Choroid plexus epithelial cell (primary cell): Measurements from ENCODE around the gene PLAC9.

Experiments
- DNase-seq: peaks from one replicate; pipeline ENCODE4 v3.0.0-alpha.2; 2010; ENCODE audit warnings: low read depth
- H3K4me3 ChIP-seq: 2 replicates; pipeline ENCODE4 v1.5.1; 2011; ENCODE audit warnings: low read depth, mild to moderate bottlenecking, control low read depth, low read length, moderate library complexity
- TF ChIP-seq, protein P1 (sequence below): conservative IDR thresholded peaks from 2 replicates; pipeline ENCODE4 v1.5.1; 2011; ENCODE audit warnings: low read depth, mild to moderate bottlenecking, control low read depth, inconsistent platforms, low read length, moderate library complexity

The PLAC9 gene

GRCh38 chr10:80104066-80104926 is 28.2 kb upstream of the PLAC9 start:
- DNase-seq = peak; percentile 86
- no peak overlapping the region for H3K4me3 ChIP-seq
- TF ChIP-seq, protein P1, sequence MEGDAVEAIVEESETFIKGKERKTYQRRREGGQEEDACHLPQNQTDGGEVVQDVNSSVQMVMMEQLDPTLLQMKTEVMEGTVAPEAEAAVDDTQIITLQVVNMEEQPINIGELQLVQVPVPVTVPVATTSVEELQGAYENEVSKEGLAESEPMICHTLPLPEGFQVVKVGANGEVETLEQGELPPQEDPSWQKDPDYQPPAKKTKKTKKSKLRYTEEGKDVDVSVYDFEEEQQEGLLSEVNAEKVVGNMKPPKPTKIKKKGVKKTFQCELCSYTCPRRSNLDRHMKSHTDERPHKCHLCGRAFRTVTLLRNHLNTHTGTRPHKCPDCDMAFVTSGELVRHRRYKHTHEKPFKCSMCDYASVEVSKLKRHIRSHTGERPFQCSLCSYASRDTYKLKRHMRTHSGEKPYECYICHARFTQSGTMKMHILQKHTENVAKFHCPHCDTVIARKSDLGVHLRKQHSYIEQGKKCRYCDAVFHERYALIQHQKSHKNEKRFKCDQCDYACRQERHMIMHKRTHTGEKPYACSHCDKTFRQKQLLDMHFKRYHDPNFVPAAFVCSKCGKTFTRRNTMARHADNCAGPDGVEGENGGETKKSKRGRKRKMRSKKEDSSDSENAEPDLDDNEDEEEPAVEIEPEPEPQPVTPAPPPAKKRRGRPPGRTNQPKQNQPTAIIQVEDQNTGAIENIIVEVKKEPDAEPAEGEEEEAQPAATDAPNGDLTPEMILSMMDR = no peak

DNA sequence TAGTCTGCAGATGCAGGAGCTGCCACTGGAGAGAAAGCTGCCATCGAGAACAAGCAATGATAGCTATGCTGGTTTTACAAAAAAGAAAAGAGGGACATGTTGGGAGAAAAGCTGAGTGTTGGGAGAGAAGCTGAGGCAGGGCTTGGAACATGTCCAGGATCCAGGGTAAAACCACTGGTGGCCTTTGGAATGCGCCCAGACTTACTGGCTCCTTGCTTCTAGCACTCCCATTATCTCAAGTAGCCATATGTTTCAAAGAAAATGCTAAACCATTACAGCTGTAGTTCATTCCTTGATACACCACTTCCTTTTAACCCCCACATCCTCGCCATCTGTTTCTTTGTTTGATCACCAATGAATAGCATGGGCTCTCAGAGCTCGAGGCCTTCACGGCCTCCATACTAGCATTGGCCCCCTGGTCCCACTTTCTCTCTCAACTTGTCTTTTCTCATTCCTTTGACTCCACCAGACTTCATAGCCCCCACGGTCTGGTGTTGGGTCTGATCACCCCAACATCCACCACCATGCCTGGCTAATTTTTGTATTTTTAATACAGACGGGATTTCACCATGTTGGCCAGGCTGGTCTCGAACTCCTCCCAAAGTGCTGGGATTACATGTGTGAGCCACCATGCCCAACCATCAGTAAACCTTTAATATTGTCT is 23.8 kb upstream of the PLAC9 start:
- no peak for DNase-seq
- TF ChIP-seq, protein P1 = no peak
- no peak overlapping the region for H3K4me3 ChIP-seq

DNA sequence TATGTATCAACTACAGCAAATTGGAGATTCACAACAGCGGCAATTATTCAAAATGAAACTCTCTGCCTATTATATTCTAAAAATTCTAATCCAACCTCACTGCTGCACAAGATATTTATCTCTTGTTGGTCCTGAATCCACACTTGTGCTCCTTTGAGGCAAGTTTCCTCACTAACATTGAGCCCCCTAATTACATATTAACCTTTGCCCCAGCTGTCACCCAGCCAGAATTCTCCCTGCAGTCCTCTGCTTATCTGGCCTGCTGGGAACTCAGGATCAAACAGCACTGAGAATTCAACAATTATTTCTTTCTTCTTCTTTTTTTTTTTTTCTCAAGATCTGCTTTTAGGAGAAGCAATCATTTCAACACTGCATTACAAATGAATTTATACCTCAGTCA is 21.5 kb upstream of the PLAC9 start:
- TF ChIP-seq, protein P1 = no peak
- DNase-seq = no peak
- no peak overlapping the region for H3K4me3 ChIP-seq

GRCh38 chr10:80118669-80119068 is 13.9 kb upstream of the PLAC9 start:
- TF ChIP-seq, protein P1 = no peak
- no peak overlapping the region for H3K4me3 ChIP-seq
- no peak for DNase-seq

DNA sequence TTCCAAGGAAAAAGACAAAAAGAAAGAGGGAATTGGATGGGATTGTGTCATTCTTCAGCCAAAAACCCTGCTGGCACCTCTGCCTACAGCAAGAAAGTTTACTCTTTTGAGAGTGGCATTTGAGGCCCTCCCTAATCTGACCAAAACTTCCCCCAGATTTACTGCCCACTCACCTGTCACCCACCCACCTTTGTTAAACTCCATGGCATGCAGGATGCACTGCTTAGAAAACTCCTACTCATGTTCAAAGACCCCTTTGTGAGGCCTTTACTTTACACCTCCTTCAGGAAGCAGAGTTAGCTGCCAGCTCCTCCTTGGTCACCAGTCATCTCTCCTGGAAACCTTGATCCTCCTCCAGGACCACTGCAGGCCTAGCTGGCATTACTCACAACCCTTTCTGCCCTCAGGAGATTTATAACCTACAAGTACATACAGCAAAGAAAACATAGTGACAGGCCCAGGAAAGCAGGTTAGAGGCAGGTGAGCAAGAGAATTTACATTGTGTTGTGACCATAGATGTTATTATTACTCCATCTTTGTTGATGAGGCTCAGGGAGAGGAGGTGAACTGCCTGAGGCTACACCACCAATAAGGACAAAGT is 10.3 kb upstream of the PLAC9 start:
- no peak overlapping the region for H3K4me3 ChIP-seq
- no peak for DNase-seq
- TF ChIP-seq, protein P1 = no peak

DNA sequence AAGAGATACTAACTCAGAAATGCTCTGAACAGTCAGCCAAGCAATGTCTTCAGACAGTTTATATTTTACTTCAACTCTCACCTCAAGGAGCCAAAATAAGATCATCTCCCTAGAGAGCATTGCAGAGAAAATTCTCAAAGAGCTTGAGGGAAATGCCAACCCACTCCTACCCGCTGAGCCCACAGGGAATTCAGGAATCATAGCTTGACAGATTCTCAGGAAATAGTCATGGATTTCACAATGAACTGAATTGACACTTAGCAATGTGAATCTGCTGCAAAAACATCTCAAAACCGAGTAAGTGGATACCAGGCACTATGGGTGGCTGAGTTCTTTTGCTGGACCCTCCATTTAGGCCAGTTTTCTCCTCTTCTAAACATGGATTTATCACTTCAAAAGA is 9.8 kb upstream of the PLAC9 start:
- no peak overlapping the region for H3K4me3 ChIP-seq
- TF ChIP-seq, protein P1 = no peak
- peak; percentile 55 for DNase-seq
